ENCODE results near the gene NCOA3.

GRCh38 chr20:47566269-47566668 lies 64.6 kb downstream of the NCOA3 start:
- TF ChIP-seq, protein P1, sequence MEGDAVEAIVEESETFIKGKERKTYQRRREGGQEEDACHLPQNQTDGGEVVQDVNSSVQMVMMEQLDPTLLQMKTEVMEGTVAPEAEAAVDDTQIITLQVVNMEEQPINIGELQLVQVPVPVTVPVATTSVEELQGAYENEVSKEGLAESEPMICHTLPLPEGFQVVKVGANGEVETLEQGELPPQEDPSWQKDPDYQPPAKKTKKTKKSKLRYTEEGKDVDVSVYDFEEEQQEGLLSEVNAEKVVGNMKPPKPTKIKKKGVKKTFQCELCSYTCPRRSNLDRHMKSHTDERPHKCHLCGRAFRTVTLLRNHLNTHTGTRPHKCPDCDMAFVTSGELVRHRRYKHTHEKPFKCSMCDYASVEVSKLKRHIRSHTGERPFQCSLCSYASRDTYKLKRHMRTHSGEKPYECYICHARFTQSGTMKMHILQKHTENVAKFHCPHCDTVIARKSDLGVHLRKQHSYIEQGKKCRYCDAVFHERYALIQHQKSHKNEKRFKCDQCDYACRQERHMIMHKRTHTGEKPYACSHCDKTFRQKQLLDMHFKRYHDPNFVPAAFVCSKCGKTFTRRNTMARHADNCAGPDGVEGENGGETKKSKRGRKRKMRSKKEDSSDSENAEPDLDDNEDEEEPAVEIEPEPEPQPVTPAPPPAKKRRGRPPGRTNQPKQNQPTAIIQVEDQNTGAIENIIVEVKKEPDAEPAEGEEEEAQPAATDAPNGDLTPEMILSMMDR (IDR thresholded peaks at IDR 0.05 in 2 of 3, conservative IDR thresholded peaks at IDR 0.05 in 1 of 3; ENCODE audit: control insufficient read depth in 2 of 3, extremely low read depth in 1 of 3, insufficient read depth in 1 of 3, low read depth in 3 of 3, low read length in 3 of 3), result no peak
- TF ChIP-seq RELA (IDR thresholded peaks at IDR 0.05; ENCODE audit: borderline replicate concordance, partially characterized antibody), result no peak

Measured in GM12878 (cell line).